Esophagus (tissue), 2 donors: ENCODE results near the gene NR1D2. TPM values are rescaled to one million over a fixed set of nuclear protein-coding genes. Genes with fewer than 3 reads are reported as not detected.
A peak's percentile ranks its signal among the peaks of the same experiment; 100 is the strongest.
"Not testable (repeated sequence)": the region's sequence is repeated elsewhere in the genome, so short reads cannot be mapped to it uniquely, and the experiment has no call there.

Experiments used
- H3K27ac ChIP-seq, 2 donors: one replicate each; pipeline ENCODE4 v1.5.1; 2013; ENCODE audit warnings: low read depth in 2 of 2, mild to moderate bottlenecking in 2 of 2, inconsistent platforms in 1 of 2, low read length in 1 of 2, moderate library complexity in 1 of 2
- H3K27me3 ChIP-seq, 2 donors: one replicate each; pipeline ENCODE4 v1.6.1; 2013; ENCODE audit warnings: low read length in 2 of 2, control low read depth in 1 of 2, mild to moderate bottlenecking in 1 of 2; ENCODE audit not compliant: insufficient read depth in 2 of 2, control insufficient read depth in 1 of 2
- H3K36me3 ChIP-seq, 2 donors: one replicate each; pipeline ENCODE4 v1.6.1; 2013; ENCODE audit warnings: low read length in 1 of 2; ENCODE audit not compliant: control insufficient read depth in 2 of 2, insufficient read depth in 2 of 2
- H3K4me1 ChIP-seq, 2 donors: one replicate each; pipeline ENCODE4 v1.6.1; 2013; ENCODE audit warnings: low read length in 1 of 2; ENCODE audit not compliant: control insufficient read depth in 2 of 2, insufficient read depth in 2 of 2
- H3K4me3 ChIP-seq, 2 donors: one replicate each; pipeline ENCODE4 v1.5.1; 2013; ENCODE audit warnings: low read length in 2 of 2, mild to moderate bottlenecking in 2 of 2, low read depth in 1 of 2, moderate library complexity in 1 of 2
- H3K9me3 ChIP-seq, 2 donors: one replicate each; pipeline ENCODE4 v1.6.1; 2013; ENCODE audit warnings: mild to moderate bottlenecking in 2 of 2, low read depth in 1 of 2, low read length in 1 of 2, moderate library complexity in 1 of 2; ENCODE audit not compliant: control insufficient read depth in 2 of 2, insufficient read depth in 1 of 2
- WGBS, 2 donors: extraction: QIAGEN DNeasy Blood & Tissue Kit; methylation state at CpG; one replicate each; pipeline ENCODE4 v1.1.7; 2013; 5-methylcytosine and 5-hydroxymethylcytosine counted together
- polyA plus RNA-seq, 2 donors: library from polyadenylated mRNA; stranded (reverse); fragments of 200-250 nt; gene quantifications; one replicate each; pipeline ENCODE4 v1.2.3, GENCODE V29; 2013
- donor health status: healthy with polysubstance abuse.
- donor health status: Bipolar disorder and iron deficiency.

The NR1D2 gene
- 1 to 10 TPM; 8.6 to 9.3 TPM for polyA plus RNA-seq

- Histone ChIP-seq H3K4me1 (peaks cover 0 to 3% of the 10 kb centered on the region in 2 donors), H3K27ac (peak within 1 kb of the TSS; percentile 98 to 99), H3K27me3 (no peaks in the 10 kb centered on the region), H3K36me3 (no peaks in the 10 kb centered on the region), H3K9me3 (no peaks in the 10 kb centered on the region), H3K4me3 (peak within 1 kb of the TSS; percentile 87 to 92)
- 0% methylated on average over 37 to 87 of the region's 88 CpGs for WGBS, 2 donors
These were observed at the start of gene NR1D2 for GRCh38 chr3:23944861-23945662. Gene NR1D2, plus strand, starts transcription at chr3:23945286. Its CDS starts 293 bp downstream, at chr3:23945579.

- Histone ChIP-seq H3K4me3 (no peak overlapping the region), H3K27ac (no peak overlapping the region), H3K4me1 (no peaks in the 10 kb centered on the region), H3K9me3 (no peaks in the 10 kb centered on the region), H3K27me3 (no peaks in the 10 kb centered on the region), H3K36me3 (peaks cover 0 to 4% of the 10 kb centered on the region in 2 donors)
- 59 to 64% methylated on average over 6 of the region's 6 CpGs for WGBS, 2 donors
These were observed 44.3 kb upstream of the NR1D2 start for GRCh38 chr3:23900744-23901143.

- Histone ChIP-seq H3K4me3 (no peak overlapping the region), H3K4me1 (no peaks in the 10 kb centered on the region), H3K36me3 (peaks cover 0 to 2% of the 10 kb centered on the region in 2 donors), H3K27me3 (no peaks in the 10 kb centered on the region), H3K9me3 (no peaks in the 10 kb centered on the region), H3K27ac (no peak overlapping the region)
These were observed 40.5 kb upstream of the NR1D2 start for GRCh38 chr3:23904545-23904944.

- no peaks in the 10 kb centered on the region for H3K27me3 ChIP-seq
- WGBS, 2 donors = 90 to 94% methylated on average over 7 of the region's 7 CpGs
- no peak overlapping the region for H3K4me3 ChIP-seq
- H3K9me3 ChIP-seq = no peaks in the 10 kb centered on the region
- H3K36me3 ChIP-seq = peaks cover 0 to 2% of the 10 kb centered on the region in 2 donors
- H3K27ac ChIP-seq = no peak overlapping the region
- H3K4me1 ChIP-seq = no peaks in the 10 kb centered on the region
These were observed 35.7 kb upstream of the NR1D2 start for GRCh38 chr3:23909341-23909740.

- 92 to 93% methylated on average over 2 of the region's 2 CpGs for WGBS, 2 donors
- Histone ChIP-seq H3K27ac (no peak overlapping the region), H3K4me3 (no peak overlapping the region), H3K4me1 (no peaks in the 10 kb centered on the region), H3K9me3 (no peaks in the 10 kb centered on the region), H3K27me3 (no peaks in the 10 kb centered on the region), H3K36me3 (peaks cover 0 to 2% of the 10 kb centered on the region in 2 donors)
These were observed 33.7 kb upstream of the NR1D2 start for GRCh38 chr3:23911397-23911796.

GRCh38 chr3:23912335-23912734, 32.8 kb upstream of the NR1D2 start:
- H3K4me1 ChIP-seq, H3K27ac ChIP-seq, H3K9me3 ChIP-seq, H3K36me3 ChIP-seq, H3K27me3 ChIP-seq, H3K4me3 ChIP-seq: not testable (repeated sequence)
- WGBS, 2 donors = 80 to 88% methylated on average over 3 of the region's 3 CpGs

- Histone ChIP-seq H3K4me1 (no peaks in the 10 kb centered on the region), H3K9me3 (no peaks in the 10 kb centered on the region), H3K36me3 (peaks cover 0 to 4% of the 10 kb centered on the region in 2 donors), H3K27me3 (no peaks in the 10 kb centered on the region), H3K27ac (no peak overlapping the region), H3K4me3 (no peak overlapping the region)
- WGBS, 2 donors = 78 to 81% methylated on average over 1 of the region's 1 CpG
These were observed 31.9 kb upstream of the NR1D2 start for GRCh38 chr3:23913182-23913581.

GRCh38 chr3:23913873-23914743, 31.0 kb upstream of the NR1D2 start:
- Histone ChIP-seq H3K4me3 (no peak overlapping the region), H3K4me1 (no peaks in the 10 kb centered on the region), H3K27ac (no peak overlapping the region), H3K9me3 (no peaks in the 10 kb centered on the region), H3K36me3 (peaks cover 0 to 4% of the 10 kb centered on the region in 2 donors), H3K27me3 (no peaks in the 10 kb centered on the region)
- 63 to 76% methylated on average over 3 of the region's 3 CpGs for WGBS, 2 donors

GRCh38 chr3:23915537-23916108, 29.5 kb upstream of the NR1D2 start:
- no peaks in the 10 kb centered on the region for H3K4me1 ChIP-seq
- H3K27ac ChIP-seq = no peak overlapping the region
- H3K4me3 ChIP-seq = peak overlapping the region in 1 of 2 donors; percentile 97
- H3K9me3 ChIP-seq = no peaks in the 10 kb centered on the region
- WGBS, 2 donors = 53 to 66% methylated on average over 7 of the region's 7 CpGs
- H3K27me3 ChIP-seq = no peaks in the 10 kb centered on the region
- H3K36me3 ChIP-seq = peaks cover 2 to 4% of the 10 kb centered on the region in 2 donors
